ENCODE results near the gene PRXL2B. TPM values are rescaled to one million over a fixed set of nuclear protein-coding genes. Genes with fewer than 3 reads are reported as not detected.

PRXL2B gene
- total RNA-seq, 4 donors from 2014 or later: 6.4 to 11.1 (median 7.4) TPM

DNA sequence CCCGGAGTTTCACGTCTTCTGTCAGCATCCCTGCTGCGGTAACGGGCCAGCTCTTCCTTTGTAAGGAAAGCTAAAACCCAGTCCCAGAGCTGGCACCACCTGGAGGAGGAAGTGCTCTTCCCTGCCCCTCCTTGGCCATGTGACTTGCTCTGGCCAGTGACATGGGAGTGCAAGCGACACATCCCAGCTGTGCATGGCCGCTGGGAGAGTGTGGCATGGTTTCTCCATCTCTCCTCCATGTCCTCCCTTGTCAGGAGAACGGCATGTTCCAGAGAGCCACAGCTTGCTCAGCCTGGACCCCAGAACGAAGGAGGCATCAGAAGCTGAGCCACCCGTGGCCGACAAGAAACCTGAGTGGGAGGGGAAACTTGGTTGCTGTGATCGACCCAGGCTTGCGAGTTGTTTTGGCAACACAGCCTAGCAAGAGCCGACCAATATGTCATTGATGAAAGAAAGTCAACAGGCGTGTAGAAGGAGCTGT lies 2.7 kb upstream of the PRXL2B start:
- TF ChIP-seq, protein P1, sequence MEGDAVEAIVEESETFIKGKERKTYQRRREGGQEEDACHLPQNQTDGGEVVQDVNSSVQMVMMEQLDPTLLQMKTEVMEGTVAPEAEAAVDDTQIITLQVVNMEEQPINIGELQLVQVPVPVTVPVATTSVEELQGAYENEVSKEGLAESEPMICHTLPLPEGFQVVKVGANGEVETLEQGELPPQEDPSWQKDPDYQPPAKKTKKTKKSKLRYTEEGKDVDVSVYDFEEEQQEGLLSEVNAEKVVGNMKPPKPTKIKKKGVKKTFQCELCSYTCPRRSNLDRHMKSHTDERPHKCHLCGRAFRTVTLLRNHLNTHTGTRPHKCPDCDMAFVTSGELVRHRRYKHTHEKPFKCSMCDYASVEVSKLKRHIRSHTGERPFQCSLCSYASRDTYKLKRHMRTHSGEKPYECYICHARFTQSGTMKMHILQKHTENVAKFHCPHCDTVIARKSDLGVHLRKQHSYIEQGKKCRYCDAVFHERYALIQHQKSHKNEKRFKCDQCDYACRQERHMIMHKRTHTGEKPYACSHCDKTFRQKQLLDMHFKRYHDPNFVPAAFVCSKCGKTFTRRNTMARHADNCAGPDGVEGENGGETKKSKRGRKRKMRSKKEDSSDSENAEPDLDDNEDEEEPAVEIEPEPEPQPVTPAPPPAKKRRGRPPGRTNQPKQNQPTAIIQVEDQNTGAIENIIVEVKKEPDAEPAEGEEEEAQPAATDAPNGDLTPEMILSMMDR (IDR thresholded peaks at IDR 0.05; ENCODE audit: low read depth): no peak

GRCh38 chr1:2584686-2585317 lies 1.8 kb upstream of the PRXL2B start:
- TF ChIP-seq, protein P1 (IDR thresholded peaks at IDR 0.05; ENCODE audit: low read depth): no peak

DNA sequence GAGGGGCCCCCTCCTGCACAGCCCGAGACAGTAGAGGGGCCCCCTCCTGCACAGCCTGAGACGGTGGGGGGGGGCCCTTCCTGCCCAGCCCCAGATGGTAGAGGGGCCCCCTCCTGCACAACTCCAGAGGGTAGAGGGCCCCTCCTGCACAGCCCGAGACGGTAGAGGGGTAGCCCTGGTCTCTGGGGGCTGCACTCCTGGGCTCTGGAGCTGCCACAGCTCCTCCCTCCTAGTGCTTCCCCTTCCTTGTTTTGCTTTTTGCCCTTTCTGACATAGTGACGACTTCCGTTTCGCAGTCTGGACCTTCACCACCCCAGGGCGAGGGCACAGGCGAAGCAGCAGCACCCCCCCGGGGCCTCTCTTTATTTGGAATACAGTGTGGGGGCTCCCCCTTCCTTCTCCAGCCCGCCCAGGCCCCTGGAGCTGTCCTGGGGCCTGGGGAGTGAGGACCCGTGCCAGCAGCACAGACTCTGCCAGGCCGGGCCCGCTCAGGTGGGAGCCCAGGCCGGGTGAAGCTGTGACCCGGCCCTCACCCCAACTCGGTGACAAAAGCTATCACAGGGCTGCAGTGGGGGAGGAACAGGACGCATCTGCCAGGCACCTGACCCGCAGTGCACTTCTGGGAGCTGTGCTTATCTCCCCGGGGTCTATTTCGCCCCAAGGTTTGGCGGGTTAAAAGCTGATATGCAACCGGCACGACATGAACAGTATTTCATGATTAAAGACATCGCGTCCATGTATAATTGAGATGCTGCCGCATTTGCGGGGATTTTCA lies 1.1 kb upstream of the PRXL2B start:
- TF ChIP-seq, protein P1 (IDR thresholded peaks at IDR 0.05; ENCODE audit: low read depth): no peak

DNA sequence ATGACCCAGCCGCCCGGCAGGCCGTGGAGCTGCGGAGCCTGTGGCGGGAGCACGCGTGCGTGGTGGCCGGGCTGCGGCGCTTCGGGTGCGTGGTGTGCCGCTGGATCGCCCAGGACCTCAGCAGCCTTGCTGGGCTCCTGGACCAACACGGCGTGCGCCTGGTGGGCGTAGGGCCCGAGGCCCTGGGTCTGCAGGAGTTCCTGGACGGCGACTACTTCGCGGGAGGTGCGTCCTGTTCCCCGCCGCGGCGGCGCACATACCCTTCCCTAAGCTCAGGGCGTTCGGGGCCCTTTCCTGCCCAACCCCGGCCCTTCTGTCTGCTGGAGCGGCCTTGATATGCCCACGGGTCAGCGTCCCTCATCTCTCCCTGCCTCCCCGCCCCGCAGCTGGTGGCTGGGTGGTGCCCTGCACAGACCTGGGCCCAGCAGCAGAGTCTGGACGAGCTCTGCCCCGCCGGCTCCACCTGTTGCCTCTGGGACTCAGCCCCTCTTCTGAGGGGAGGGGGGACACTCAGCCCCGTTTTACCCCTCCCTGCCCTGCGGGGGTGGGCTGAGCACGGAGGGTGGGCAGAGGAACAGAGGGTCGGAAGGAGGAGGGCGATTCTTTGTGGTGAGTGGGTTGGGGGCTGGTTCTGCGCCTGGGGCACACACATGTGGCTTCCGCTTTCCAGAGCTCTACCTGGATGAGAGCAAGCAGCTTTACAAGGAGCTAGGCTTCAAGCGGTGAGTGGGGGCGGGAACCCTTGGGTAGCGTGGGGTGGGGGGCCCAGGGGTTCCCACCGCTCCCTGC lies 688 bp downstream of the PRXL2B start:
- TF ChIP-seq, protein P1 (IDR thresholded peaks at IDR 0.05; ENCODE audit: low read depth): no peak

DNA sequence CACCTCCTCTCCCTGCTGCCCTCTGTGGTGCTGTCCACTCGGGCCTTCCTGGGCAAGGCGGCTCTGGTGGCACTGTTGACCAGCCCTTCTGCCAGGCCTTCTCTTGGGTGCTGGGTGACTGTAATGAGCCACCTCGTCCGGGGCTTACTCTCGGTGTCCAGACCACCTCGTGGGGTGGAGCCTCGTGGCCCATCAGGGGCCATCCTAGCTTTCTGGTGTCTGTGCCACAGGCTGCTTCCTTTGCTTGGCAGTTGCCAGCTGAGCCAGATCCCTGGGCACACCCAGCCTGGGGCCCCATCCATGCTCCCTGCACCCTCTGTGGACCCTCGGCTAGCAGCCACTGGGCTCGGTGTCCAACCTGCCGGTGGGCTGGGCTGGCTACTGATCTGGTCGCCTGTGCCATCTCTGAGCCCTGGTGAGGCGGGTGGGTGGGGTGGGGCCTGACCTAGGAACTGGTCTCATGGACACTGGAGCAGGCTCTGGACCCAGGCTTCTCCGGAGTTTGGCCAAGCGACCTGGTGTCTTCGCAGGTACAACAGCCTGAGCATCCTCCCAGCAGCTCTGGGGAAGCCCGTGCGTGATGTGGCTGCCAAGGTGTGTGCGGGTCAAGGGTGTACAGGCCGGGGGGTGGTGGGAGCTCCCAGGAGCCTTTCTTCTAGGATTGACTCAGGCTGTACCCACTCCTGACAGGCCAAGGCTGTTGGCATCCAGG lies 1.4 kb downstream of the PRXL2B start:
- TF ChIP-seq, protein P1 (IDR thresholded peaks at IDR 0.05; ENCODE audit: low read depth): no peak

- TF ChIP-seq, protein P1 (IDR thresholded peaks at IDR 0.05; ENCODE audit: low read depth): no peak
These were observed 2.3 kb downstream of the PRXL2B start for GRCh38 chr1:2588661-2589430.

All from subcutaneous adipose tissue (tissue), 4 donors.